ENCODE results near the gene OR7C1. TPM values are rescaled to one million over a fixed set of nuclear protein-coding genes. Genes with fewer than 3 reads are reported as not detected.
A peak's percentile ranks its signal among the peaks of the same experiment; 100 is the strongest.

Gene OR7C1
- total and polyA plus RNA-seq, 2 of the 8 experiments (the other 6 are each of a cell fraction or from before 2014, with no cell fraction given): not detected

DNA sequence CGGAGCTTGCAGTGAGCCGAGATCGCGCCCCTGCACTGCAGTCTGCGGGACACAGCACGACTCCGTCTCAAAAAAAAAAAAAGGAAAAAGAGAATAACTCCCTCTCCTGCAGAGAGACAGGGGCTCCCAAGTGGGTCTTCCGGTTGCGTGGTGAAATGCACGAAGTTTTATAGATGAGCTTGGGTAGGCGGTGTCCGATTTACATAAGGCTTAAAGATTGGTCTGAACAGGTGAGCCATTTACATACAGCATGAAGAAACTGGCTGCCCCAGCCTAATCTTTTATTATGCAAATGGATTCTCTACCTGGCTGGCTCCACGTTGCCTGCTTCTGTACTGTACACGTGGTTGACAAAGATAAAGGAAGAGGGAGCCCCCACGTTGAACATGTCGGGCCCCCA is 76.2 kb downstream of the OR7C1 start:
- Histone ChIP-seq H3K79me1 (ENCODE audit: low read depth, low read length) (no peaks in the 10 kb centered on the region), H3K9me3 (ENCODE audit: insufficient read depth in 2 of 2, low read depth in 1 of 2, low read length in 1 of 2) (no peaks in the 10 kb centered on the region), H4K20me1 (replicated peaks in 1 of 2; ENCODE audit: control insufficient read depth in 1 of 2, insufficient read depth in 2 of 2, low read length in 2 of 2) (no peaks in the 10 kb centered on the region), H2AK5ac (ENCODE audit: low read depth, low read length) (no peak overlapping the region), H2BK20ac (ENCODE audit: low read length) (no peak overlapping the region), H3K4ac (replicated peaks; ENCODE audit: insufficient read length, low read depth, low read length) (no peak overlapping the region), H3K27ac (ENCODE audit: low read depth, low read length) (peak overlapping the region; percentile 64; the same call in 1 of the 2 replicates), H2BK15ac (ENCODE audit: low read length) (no peak overlapping the region), H2BK12ac (ENCODE audit: low read depth, low read length) (no peak overlapping the region), H3K23me2 (ENCODE audit: low read depth, low read length) (peaks cover 2% of the 10 kb centered on the region; the same call in 1 of the 2 replicates), H2BK120ac (replicated peaks; ENCODE audit: low read depth, low read length) (no peak overlapping the region), H3K27me3 (replicated peaks in 1 of 4; ENCODE audit: control insufficient read depth in 3 of 4, extremely low read depth in 1 of 4, insufficient read depth in 3 of 4, low read length in 3 of 4) (no peaks in the 10 kb centered on the region), H4K8ac (ENCODE audit: extremely low read depth, insufficient read depth, low read length) (peak overlapping the region; percentile 57; the same call in 1 of the 2 replicates), H3K36me3 (ENCODE audit: control insufficient read depth in 2 of 4, insufficient read depth in 4 of 4, low read length in 3 of 4) (peaks cover 0 to 4% (median 3%) of the 10 kb centered on the region in 4 experiments; a peak in 3 of 8 replicates), H3K14ac (ENCODE audit: insufficient read length) (no peak overlapping the region), H3K4me1 (replicated peaks in 1 of 4; ENCODE audit: control insufficient read depth in 3 of 4, insufficient read depth in 4 of 4, low read length in 3 of 4) (no peaks in the 10 kb centered on the region; a peak in 3 of 7 replicates), H3K79me2 (ENCODE audit: control insufficient read depth in 1 of 2, insufficient read depth in 2 of 2, low read length in 2 of 2) (no peaks in the 10 kb centered on the region), H4K91ac (replicated peaks; ENCODE audit: insufficient read length, low read length) (no peak overlapping the region), H4K5ac (ENCODE audit: insufficient read length, low read depth, low read length) (peak overlapping the region; percentile 96), H3K23ac (ENCODE audit: insufficient read length) (no peak overlapping the region), H3K9ac (replicated peaks in 1 of 4; ENCODE audit: extremely low read depth in 1 of 4, low read depth in 3 of 4, low read length in 3 of 4) (peak overlapping the region in 1 of 4 experiments; percentile 8; a peak in 2 of 7 replicates), H3K18ac (ENCODE audit: extremely low read depth, low read length) (no peak overlapping the region), H3K56ac (replicated peaks; ENCODE audit: insufficient read length, low read depth, low read length) (no peak overlapping the region), H2BK5ac (ENCODE audit: low read depth, low read length) (no peak overlapping the region), H3K4me2 (ENCODE audit: insufficient read depth in 1 of 2, low read depth in 2 of 2, low read length in 2 of 2) (peak overlapping the region; percentile 46 to 57), H2AFZ (ENCODE audit: low read length) (no peak overlapping the region), H3K4me3 (ENCODE audit: extremely low read depth in 1 of 4, insufficient read depth in 2 of 4, low read depth in 3 of 4, low read length in 4 of 4) (peak overlapping the region in 3 of 4 experiments; percentile 20 to 54 (median 27); a peak in 5 of 8 replicates)
- FAIRE-seq (peak; percentile 75), DNase-seq (ENCODE audit: low read depth in 1 of 2, low spot score in 2 of 2) (peak; percentile 55 to 59)
- POLR2A ChIA-PET (ENCODE audit: partially characterized antibody): interaction anchor here (0.6 to 1.9 kb wide), 8 partner anchors 8 to 467 kb away, joined by 3 to 18 read pairs (median 3); partner anchors contain the start of genes ADGRE2 and ZNF333
- 0% methylated on average over 6 of the region's 16 CpGs; no CpG with 5 or more reads in 1 of the 2 experiments for WGBS, 2 experiments (ENCODE audit: extremely low coverage in 1 of 2, insufficient coverage in 1 of 2, insufficient read length in 1 of 2, insufficient replicate concordance in 2 of 2, low coverage in 1 of 2, low lambda C conversion rate in 2 of 2, missing lambda C conversion rate in 1 of 2)
- CTCF ChIA-PET (ENCODE audit: partially characterized antibody): interaction anchor here (1.3 to 1.4 kb wide), 3 partner anchors 28 to 186 kb away, joined by 4 to 6 read pairs (median 4); no protein-coding TSS in a partner anchor
- no peak for TF ChIP-seq NANOG (IDR thresholded peaks at IDR 0.05; ENCODE audit: insufficient read depth, low read depth, low read length, poor library complexity, severe bottlenecking)
- peak; percentile 34; the same call in 1 of the 2 replicates for TF ChIP-seq SP1 (IDR thresholded peaks at IDR 0.05; ENCODE audit: low read depth, low read length)
- TF ChIP-seq CTBP2 (IDR thresholded peaks at IDR 0.05; ENCODE audit: borderline replicate concordance, insufficient read depth, insufficient read length, low read length): no peak
- no peak for TF ChIP-seq MAFK (IDR thresholded peaks at IDR 0.05; ENCODE audit: low read depth, low read length)
- no peak for TF ChIP-seq RXRA (IDR thresholded peaks at IDR 0.05; ENCODE audit: insufficient read depth, low read depth, low read length)
- TF ChIP-seq POLR2A (IDR thresholded peaks at IDR 0.05; ENCODE audit: control extremely low read depth in 1 of 2, low read depth in 2 of 2, low read length in 2 of 2): 0 out of 3 replicates have a peak, but pooled peaks of 1 of the 2 experiments have one; percentile 21
- TF ChIP-seq HDAC6 (IDR thresholded peaks at IDR 0.05; ENCODE audit: low read depth, low read length): no peak
- peak; percentile 55 for TF ChIP-seq ASH2L (IDR thresholded peaks at IDR 0.05; ENCODE audit: low read length)
- TF ChIP-seq TAF7 (optimal IDR thresholded peaks at IDR 0.05; ENCODE audit: borderline replicate concordance, low read depth, low read length): no peak
- TF ChIP-seq, protein P1, sequence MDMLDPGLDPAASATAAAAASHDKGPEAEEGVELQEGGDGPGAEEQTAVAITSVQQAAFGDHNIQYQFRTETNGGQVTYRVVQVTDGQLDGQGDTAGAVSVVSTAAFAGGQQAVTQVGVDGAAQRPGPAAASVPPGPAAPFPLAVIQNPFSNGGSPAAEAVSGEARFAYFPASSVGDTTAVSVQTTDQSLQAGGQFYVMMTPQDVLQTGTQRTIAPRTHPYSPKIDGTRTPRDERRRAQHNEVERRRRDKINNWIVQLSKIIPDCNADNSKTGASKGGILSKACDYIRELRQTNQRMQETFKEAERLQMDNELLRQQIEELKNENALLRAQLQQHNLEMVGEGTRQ (IDR thresholded peaks at IDR 0.05; ENCODE audit: low read length): no peak
- TF ChIP-seq SIN3A (conservative IDR thresholded peaks at IDR 0.05 in 1 of 2, IDR thresholded peaks at IDR 0.05 in 1 of 2; ENCODE audit: low read depth in 1 of 2, low read length in 2 of 2): no peak

All from H1 (cell line).